ENCODE data around the gene SLC35F6. TPM values are rescaled to one million over a fixed set of nuclear protein-coding genes. Genes with fewer than 3 reads are reported as not detected.

The SLC35F6 gene
- total and polyA plus RNA-seq, 9 of the 15 experiments (the other 6 are each of a cell fraction or from before 2014, with no cell fraction given) = 11.9 to 47.3 (median 22.5) TPM

GRCh38 chr2:26743852-26744251, 20.2 kb upstream of the SLC35F6 start (continued):
- TF ChIP-seq KAT7 (CRISPR knock-in tag; IDR thresholded peaks at IDR 0.05; ENCODE audit: borderline replicate concordance) (no peak), JUN (IDR thresholded peaks at IDR 0.05; ENCODE audit: borderline replicate concordance, low read depth, low read length) (no peak), JUN (CRISPR knock-in tag; IDR thresholded peaks at IDR 0.05; ENCODE audit: borderline replicate concordance) (no peak), ZNF311 (CRISPR knock-in tag; IDR thresholded peaks at IDR 0.05) (no peak), ZNF274 (IDR thresholded peaks at IDR 0.05; ENCODE audit: borderline replicate concordance, low read depth, low read length) (no peak), ZNF695 (CRISPR knock-in tag; IDR thresholded peaks at IDR 0.05) (no peak), ZC3H8 (IDR thresholded peaks at IDR 0.05) (no peak), ZNF41 (CRISPR knock-in tag; conservative IDR thresholded peaks at IDR 0.05) (no peak), HDAC3 (IDR thresholded peaks at IDR 0.05; ENCODE audit: borderline replicate concordance, partially characterized antibody) (no peak), ZBTB40 (IDR thresholded peaks at IDR 0.05) (no peak), ZBTB40 (CRISPR knock-in tag; IDR thresholded peaks at IDR 0.05) (no peak)

Measured in K562 (cell line).